HEK293 (cell line): ENCODE results near the gene C8G.

ENCODE experiments used
- ATF2 ChIP-seq: fragments of 450-650 bp; formaldehyde crosslinking; IDR thresholded peaks from 2 replicates; pipeline ENCODE4 v1.5.1; 2016; ENCODE audit warnings: missing biosample characterization, missing genetic modification characterization, low read depth
- GLI2 ChIP-seq: fragments of 450-650 bp; formaldehyde crosslinking; IDR thresholded peaks from 2 replicates; pipeline ENCODE4; 2017; ENCODE audit warnings: missing biosample characterization, missing genetic modification characterization, low read depth, borderline replicate concordance
- GLIS1 ChIP-seq: fragments of 450-650 bp; formaldehyde crosslinking; IDR thresholded peaks from 2 replicates; pipeline ENCODE4 v1.5.1; 2016; ENCODE audit warnings: missing biosample characterization, missing genetic modification characterization
- HOXA7 ChIP-seq: sonication (generic); formaldehyde crosslinking; IDR thresholded peaks from 2 replicates; pipeline ENCODE4 v1.8.1; 2022; ENCODE audit warnings: missing genetic modification reagents, borderline replicate concordance
- SCRT2 ChIP-seq: fragments of 450-650 bp; formaldehyde crosslinking; IDR thresholded peaks from 2 replicates; pipeline ENCODE4 v1.5.1; 2016; ENCODE audit warnings: missing biosample characterization, missing genetic modification characterization
- SP3 ChIP-seq: fragments of 450-650 bp; formaldehyde crosslinking; IDR thresholded peaks from 2 replicates; pipeline ENCODE4 v1.5.1; 2016; ENCODE audit warnings: missing biosample characterization, missing genetic modification characterization
- ZNF10 ChIP-seq: fragments of 450-650 bp; formaldehyde crosslinking; IDR thresholded peaks from 2 replicates; pipeline ENCODE4 v1.5.1; 2017; ENCODE audit warnings: missing biosample characterization, missing genetic modification characterization
- ZNF223 ChIP-seq: fragments of 450-650 bp; formaldehyde crosslinking; IDR thresholded peaks from 2 replicates; pipeline ENCODE4 v1.5.1; 2016; ENCODE audit warnings: missing biosample characterization, missing genetic modification characterization
- ZNF26 ChIP-seq: fragments of 450-650 bp; formaldehyde crosslinking; IDR thresholded peaks from 2 replicates; pipeline ENCODE4 v1.5.1; 2016; ENCODE audit warnings: missing biosample characterization, missing genetic modification characterization
- ZNF274 ChIP-seq, 2 experiments: fragments of 200-500 bp in 1 of 2; fragments of 450-650 bp in 1 of 2; sonication (Bioruptor generic) in 1 of 2; formaldehyde crosslinking in 1 of 2; IDR thresholded peaks; 2 replicates each; pipeline versions ENCODE4 v1.5.1 to v1.6.1; 2014 to 2016; ENCODE audit warnings: borderline replicate concordance in 1 of 2, inconsistent platforms in 1 of 2, low read length in 1 of 2, missing biosample characterization in 1 of 2, missing genetic modification characterization in 1 of 2
- ZNF311 ChIP-seq: fragments of 450-650 bp; formaldehyde crosslinking; IDR thresholded peaks from 2 replicates; pipeline ENCODE4 v1.5.1; 2017; ENCODE audit warnings: missing biosample characterization, missing genetic modification characterization, borderline replicate concordance
- ZNF341 ChIP-seq: fragments of 450-650 bp; formaldehyde crosslinking; IDR thresholded peaks from 2 replicates; pipeline ENCODE4; 2016; ENCODE audit warnings: low read depth, missing biosample characterization, missing genetic modification characterization
- ZNF366 ChIP-seq: fragments of 450-650 bp; formaldehyde crosslinking; conservative IDR thresholded peaks from 2 replicates; pipeline ENCODE4 v1.5.1; 2016; ENCODE audit warnings: missing biosample characterization, missing genetic modification characterization
- ZNF404 ChIP-seq: fragments of 450-650 bp; formaldehyde crosslinking; IDR thresholded peaks from 2 replicates; pipeline ENCODE4 v1.5.1; 2017; ENCODE audit warnings: missing biosample characterization, missing genetic modification characterization
- ZNF518A ChIP-seq: fragments of 450-650 bp; formaldehyde crosslinking; conservative IDR thresholded peaks from 2 replicates; pipeline ENCODE4 v1.5.1; 2016; ENCODE audit warnings: low read depth, missing biosample characterization, missing genetic modification characterization
- ZNF530 ChIP-seq: fragments of 450-650 bp; formaldehyde crosslinking; IDR thresholded peaks from 2 replicates; pipeline ENCODE4 v1.5.1; 2016; ENCODE audit warnings: low read depth, missing biosample characterization, missing genetic modification characterization
- ZNF610 ChIP-seq: fragments of 450-650 bp; formaldehyde crosslinking; IDR thresholded peaks from 2 replicates; pipeline ENCODE4 v1.5.1; 2016; ENCODE audit warnings: missing biosample characterization, missing genetic modification characterization, borderline replicate concordance
- ZNF621 ChIP-seq: fragments of 450-650 bp; formaldehyde crosslinking; IDR thresholded peaks from 2 replicates; pipeline ENCODE4 v1.5.1; 2017; ENCODE audit warnings: missing biosample characterization, missing genetic modification characterization
- ZNF645 ChIP-seq: fragments of 450-650 bp; formaldehyde crosslinking; IDR thresholded peaks from 2 replicates; pipeline ENCODE4; 2016; ENCODE audit warnings: missing biosample characterization, missing genetic modification characterization
- ZNF658 ChIP-seq: fragments of 450-650 bp; formaldehyde crosslinking; IDR thresholded peaks from 2 replicates; pipeline ENCODE4; 2016; ENCODE audit warnings: missing biosample characterization, missing genetic modification characterization
- ZNF830 ChIP-seq: fragments of 450-650 bp; IDR thresholded peaks from 2 replicates; pipeline ENCODE4 v1.5.0; 2018; ENCODE audit warnings: missing biosample characterization, missing genetic modification characterization, low read depth, mild to moderate bottlenecking, moderate library complexity
- ZNF843 ChIP-seq: fragments of 450-650 bp; formaldehyde crosslinking; IDR thresholded peaks from 2 replicates; pipeline ENCODE4 v1.5.1; 2016; ENCODE audit warnings: missing biosample characterization, missing genetic modification characterization
- ZSCAN18 ChIP-seq: fragments of 450-650 bp; formaldehyde crosslinking; IDR thresholded peaks from 2 replicates; pipeline ENCODE4 v1.5.1; 2016; ENCODE audit warnings: missing biosample characterization, missing genetic modification characterization

C8G gene

GRCh38 chr9:136991993-136992818 is 47.2 kb downstream of the C8G start, which contains the start of gene PAXX (continued):
- TF ChIP-seq ZNF530 (tag by site-specific recombination) (no peak), ZNF311 (tag by site-specific recombination) (no peak), ZNF658 (tag by site-specific recombination) (no peak), HOXA7 (CRISPR knock-in tag) (0 out of 2 replicates have a peak, but pooled peaks have one; percentile 53), GLIS1 (tag by site-specific recombination) (peak; percentile 49; the same call in 1 of the 2 replicates), GLI2 (tag by site-specific recombination) (no peak), ZNF843 (tag by site-specific recombination) (0 out of 2 replicates have a peak, but pooled peaks have one; percentile 11), ZSCAN18 (tag by site-specific recombination) (no peak), ZNF518A (no peak), ZNF830 (tag by site-specific recombination) (no peak), ZNF645 (tag by site-specific recombination) (no peak), ZNF26 (no peak), ZNF610 (tag by site-specific recombination) (peak; percentile 72; the same call in 1 of the 2 replicates), SCRT2 (tag by site-specific recombination) (peak; percentile 22; the same call in 1 of the 2 replicates), ZNF366 (tag by site-specific recombination) (no peak), ZNF10 (tag by site-specific recombination) (0 out of 2 replicates have a peak, but pooled peaks have one; percentile 27), ZNF274 (IDR thresholded peaks at IDR 0.05; ENCODE audit: low read length) (no peak), ZNF274 (tag by site-specific recombination; IDR thresholded peaks at IDR 0.05; ENCODE audit: borderline replicate concordance) (no peak), ZNF621 (tag by site-specific recombination) (no peak), ZNF223 (tag by site-specific recombination) (no peak), SP3 (tag by site-specific recombination) (peak; percentile 75; the same call in 1 of the 2 replicates), ATF2 (tag by site-specific recombination) (no peak), ZNF404 (tag by site-specific recombination) (no peak), ZNF341 (peak; percentile 35; the same call in 1 of the 2 replicates)
